HepG2 (cell line): ENCODE data around the gene ATP6V1C2.

Experiments
- LCORL ChIP-seq, 2 experiments: fragments of 450-650 bp in 1 of 2; sonication (generic) in 1 of 2; formaldehyde crosslinking in 1 of 2; IDR thresholded peaks; 2 replicates each; pipeline versions ENCODE4 v1.5.0 to v1.6.1; 2017 to 2020; ENCODE audit warnings: antibody characterized with exemption in 1 of 2, missing genetic modification reagents in 1 of 2
- PHF21A ChIP-seq: sonication (generic); formaldehyde crosslinking; IDR thresholded peaks from 2 replicates; pipeline ENCODE4 v1.5.0; 2020; ENCODE audit warnings: mild to moderate bottlenecking, missing genetic modification reagents
- ZNF354B ChIP-seq: sonication (generic); formaldehyde crosslinking; IDR thresholded peaks from 2 replicates; pipeline ENCODE4 v1.8.0; 2022; ENCODE audit warnings: mild to moderate bottlenecking, missing genetic modification reagents

DNA sequence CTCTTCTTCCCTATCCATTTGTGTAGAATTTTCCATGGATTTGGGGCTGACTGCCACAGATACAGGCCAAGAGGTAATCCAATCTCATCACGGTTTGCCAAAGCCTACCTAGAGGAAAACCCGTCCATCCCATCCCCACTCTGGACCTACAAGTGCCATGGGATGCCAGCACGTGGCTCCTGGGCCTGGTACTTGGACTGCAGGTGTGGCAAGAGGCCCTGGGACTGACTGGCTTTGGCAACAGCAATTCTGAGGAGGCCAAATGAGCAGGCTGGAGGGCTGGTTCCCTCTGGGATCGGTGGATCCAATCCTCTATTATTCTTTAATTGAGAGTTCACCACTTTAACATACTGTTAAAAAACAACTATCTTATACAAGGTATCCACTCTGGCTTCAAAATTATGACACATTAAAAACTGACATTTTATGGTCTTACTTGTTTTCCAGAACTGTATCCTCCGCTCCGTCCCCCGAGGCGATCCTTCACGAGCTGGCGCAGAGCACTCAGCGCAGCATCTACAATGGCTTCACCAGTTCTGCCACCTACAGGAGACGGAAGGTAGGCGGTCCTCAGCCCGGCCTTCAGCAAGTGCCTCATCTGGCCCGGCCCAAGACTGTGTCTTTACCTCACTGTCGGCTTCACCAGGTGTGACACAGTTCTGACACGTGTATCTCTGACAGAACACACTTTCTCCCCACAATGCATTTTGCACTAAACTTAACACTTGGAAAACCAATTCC, 71.4 kb downstream of the ATP6V1C2 start:
- TF ChIP-seq PHF21A (CRISPR knock-in tag) (no peak), LCORL (IDR thresholded peaks at IDR 0.05) (no peak), LCORL (CRISPR knock-in tag; IDR thresholded peaks at IDR 0.05) (no peak), ZNF354B (CRISPR knock-in tag) (no peak)
